ENCODE data around the gene MOB3C.

Gene MOB3C

GRCh38 chr1:46649764-46650163 is 33.2 kb upstream of the MOB3C start:
- Histone ChIP-seq H3K4me1 (ENCODE audit: insufficient read depth, low read length) (no peaks in the 10 kb centered on the region), H3K9ac (ENCODE audit: low read depth, low read length) (no peak overlapping the region), H3K9me3 (ENCODE audit: control insufficient read depth, insufficient read depth, low read length) (no peaks in the 10 kb centered on the region), H3K36me3 (ENCODE audit: insufficient read depth, low read length) (peaks cover 8% of the 10 kb centered on the region)

GRCh38 chr1:46647611-46648010 is 31.0 kb upstream of the MOB3C start:
- H3K36me3 ChIP-seq (ENCODE audit: insufficient read depth, low read length): peaks cover 8% of the 10 kb centered on the region
- no peak overlapping the region for H3K9ac ChIP-seq (ENCODE audit: low read depth, low read length)
- no peaks in the 10 kb centered on the region for H3K9me3 ChIP-seq (ENCODE audit: control insufficient read depth, insufficient read depth, low read length)
- H3K4me1 ChIP-seq (ENCODE audit: insufficient read depth, low read length): no peaks in the 10 kb centered on the region

- Histone ChIP-seq H3K4me1 (ENCODE audit: insufficient read depth, low read length) (no peaks in the 10 kb centered on the region), H3K36me3 (ENCODE audit: insufficient read depth, low read length) (peaks cover 8% of the 10 kb centered on the region), H3K9me3 (ENCODE audit: control insufficient read depth, insufficient read depth, low read length) (no peaks in the 10 kb centered on the region), H3K9ac (ENCODE audit: low read depth, low read length) (no peak overlapping the region)
These were observed 30.2 kb upstream of the MOB3C start for GRCh38 chr1:46646844-46647243.

GRCh38 chr1:46646331-46646730 is 29.7 kb upstream of the MOB3C start:
- Histone ChIP-seq H3K4me1 (ENCODE audit: insufficient read depth, low read length) (no peaks in the 10 kb centered on the region), H3K9me3 (ENCODE audit: control insufficient read depth, insufficient read depth, low read length) (no peaks in the 10 kb centered on the region), H3K9ac (ENCODE audit: low read depth, low read length) (no peak overlapping the region), H3K36me3 (ENCODE audit: insufficient read depth, low read length) (peaks cover 8% of the 10 kb centered on the region)

GRCh38 chr1:46645815-46646214 is 29.2 kb upstream of the MOB3C start:
- Histone ChIP-seq H3K36me3 (ENCODE audit: insufficient read depth, low read length) (peaks cover 8% of the 10 kb centered on the region), H3K9ac (ENCODE audit: low read depth, low read length) (no peak overlapping the region), H3K9me3 (ENCODE audit: control insufficient read depth, insufficient read depth, low read length) (no peaks in the 10 kb centered on the region), H3K4me1 (ENCODE audit: insufficient read depth, low read length) (no peaks in the 10 kb centered on the region)

- H3K36me3 ChIP-seq (ENCODE audit: insufficient read depth, low read length): no peaks in the 10 kb centered on the region; the same call in 1 of the 2 replicates
- H3K4me1 ChIP-seq (ENCODE audit: insufficient read depth, low read length): no peaks in the 10 kb centered on the region
- H3K9ac ChIP-seq (ENCODE audit: low read depth, low read length): no peak overlapping the region
- H3K9me3 ChIP-seq (ENCODE audit: control insufficient read depth, insufficient read depth, low read length): no peaks in the 10 kb centered on the region
These were observed 26.8 kb upstream of the MOB3C start for GRCh38 chr1:46643368-46643775.

- H3K4me1 ChIP-seq (ENCODE audit: insufficient read depth, low read length): no peaks in the 10 kb centered on the region
- H3K9ac ChIP-seq (ENCODE audit: low read depth, low read length): no peak overlapping the region
- H3K36me3 ChIP-seq (ENCODE audit: insufficient read depth, low read length): peaks cover 3% of the 10 kb centered on the region; the same call in 1 of the 2 replicates
- no peaks in the 10 kb centered on the region for H3K9me3 ChIP-seq (ENCODE audit: control insufficient read depth, insufficient read depth, low read length)
These were observed 25.6 kb upstream of the MOB3C start for GRCh38 chr1:46642115-46642680.

- Histone ChIP-seq H3K9me3 (ENCODE audit: control insufficient read depth, insufficient read depth, low read length) (no peaks in the 10 kb centered on the region), H3K36me3 (ENCODE audit: insufficient read depth, low read length) (peaks cover 10% of the 10 kb centered on the region; the same call in 1 of the 2 replicates), H3K9ac (ENCODE audit: low read depth, low read length) (no peak overlapping the region), H3K4me1 (ENCODE audit: insufficient read depth, low read length) (no peaks in the 10 kb centered on the region)
These were observed 22.9 kb upstream of the MOB3C start for GRCh38 chr1:46639547-46639946.

GRCh38 chr1:46638921-46639320 is 22.3 kb upstream of the MOB3C start:
- peaks cover 10% of the 10 kb centered on the region; the same call in 1 of the 2 replicates for H3K36me3 ChIP-seq (ENCODE audit: insufficient read depth, low read length)
- H3K4me1 ChIP-seq (ENCODE audit: insufficient read depth, low read length): no peaks in the 10 kb centered on the region
- H3K9me3 ChIP-seq (ENCODE audit: control insufficient read depth, insufficient read depth, low read length): no peaks in the 10 kb centered on the region
- H3K9ac ChIP-seq (ENCODE audit: low read depth, low read length): no peak overlapping the region

- H3K9me3 ChIP-seq (ENCODE audit: control insufficient read depth, insufficient read depth, low read length): no peaks in the 10 kb centered on the region
- H3K36me3 ChIP-seq (ENCODE audit: insufficient read depth, low read length): peaks cover 10% of the 10 kb centered on the region; the same call in 1 of the 2 replicates
- H3K9ac ChIP-seq (ENCODE audit: low read depth, low read length): no peak overlapping the region
- no peaks in the 10 kb centered on the region for H3K4me1 ChIP-seq (ENCODE audit: insufficient read depth, low read length)
These were observed 21.0 kb upstream of the MOB3C start for GRCh38 chr1:46637444-46638083.

- H3K36me3 ChIP-seq (ENCODE audit: insufficient read depth, low read length): peaks cover 10% of the 10 kb centered on the region; the same call in 1 of the 2 replicates
- no peaks in the 10 kb centered on the region for H3K4me1 ChIP-seq (ENCODE audit: insufficient read depth, low read length)
- H3K9me3 ChIP-seq (ENCODE audit: control insufficient read depth, insufficient read depth, low read length): no peaks in the 10 kb centered on the region
- no peak overlapping the region for H3K9ac ChIP-seq (ENCODE audit: low read depth, low read length)
These were observed 18.6 kb upstream of the MOB3C start for GRCh38 chr1:46635205-46635604.

GRCh38 chr1:46630719-46631118 is 14.1 kb upstream of the MOB3C start:
- no peaks in the 10 kb centered on the region for H3K9me3 ChIP-seq (ENCODE audit: control insufficient read depth, insufficient read depth, low read length)
- 0 out of 2 replicates have a peak, but pooled peaks cover 7% of the 10 kb centered on the region for H3K36me3 ChIP-seq (ENCODE audit: insufficient read depth, low read length)
- H3K4me1 ChIP-seq (ENCODE audit: insufficient read depth, low read length): no peaks in the 10 kb centered on the region
- no peak overlapping the region for H3K9ac ChIP-seq (ENCODE audit: low read depth, low read length)

GRCh38 chr1:46623743-46624644 is 7.4 kb upstream of the MOB3C start:
- no peaks in the 10 kb centered on the region for H3K9me3 ChIP-seq (ENCODE audit: control insufficient read depth, insufficient read depth, low read length)
- no peaks in the 10 kb centered on the region; the same call in none of the 2 replicates for H3K4me1 ChIP-seq (ENCODE audit: insufficient read depth, low read length)
- H3K9ac ChIP-seq (ENCODE audit: low read depth, low read length): no peak overlapping the region
- no peaks in the 10 kb centered on the region for H3K36me3 ChIP-seq (ENCODE audit: insufficient read depth, low read length)

GRCh38 chr1:46622344-46622743 is 5.7 kb upstream of the MOB3C start:
- H3K36me3 ChIP-seq (ENCODE audit: insufficient read depth, low read length): no peaks in the 10 kb centered on the region
- no peaks in the 10 kb centered on the region for H3K9me3 ChIP-seq (ENCODE audit: control insufficient read depth, insufficient read depth, low read length)
- no peak overlapping the region for H3K9ac ChIP-seq (ENCODE audit: low read depth, low read length)
- H3K4me1 ChIP-seq (ENCODE audit: insufficient read depth, low read length): no peaks in the 10 kb centered on the region; the same call in none of the 2 replicates

Measured in ES-I3 (cell line).